Adrenal gland (tissue), 12 donors: ENCODE results near the gene TST. TPM values are rescaled to one million over a fixed set of nuclear protein-coding genes. Genes with fewer than 3 reads are reported as not detected.
A peak's percentile ranks its signal among the peaks of the same experiment; 100 is the strongest.

ENCODE experiments used
- DNase-seq, 7 donors: peaks; one replicate each; pipeline ENCODE4 v3.0.0-alpha.2; 2019 to 2020
- H3K27ac ChIP-seq, 5 donors: fragments of 200-600 bp; sonication (generic) in 4 of 5; 1 replicate in 3 of 5; 2 replicates in 2 of 5; pipeline versions ENCODE4 v1.5.1 to v1.8.0; 2016 to 2020; ENCODE audit warnings: mild to moderate bottlenecking in 1 of 5
- H3K27me3 ChIP-seq: fragments of 200-600 bp; 2 replicates; pipeline ENCODE4 v1.8.0; 2021
- H3K36me3 ChIP-seq, 2 donors: fragments of 200-600 bp; replicated peaks in 1 of 2; 1 replicate in 1 of 2; 2 replicates in 1 of 2; pipeline versions ENCODE4 v1.5.1 to v1.8.0; 2018 to 2022
- H3K4me1 ChIP-seq, 2 donors: fragments of 200-600 bp; replicated peaks in 1 of 2; 1 replicate in 1 of 2; 2 replicates in 1 of 2; pipeline versions ENCODE4 v1.5.1 to v1.8.0; 2018 to 2021
- H3K4me3 ChIP-seq, 4 donors: fragments of 200-600 bp; sonication (generic) in 3 of 4; one replicate each; pipeline ENCODE4 v1.5.1; 2016 to 2018
- H3K9me3 ChIP-seq, 3 donors: fragments of 200-600 bp; sonication (generic) in 1 of 3; replicated peaks in 1 of 3; 1 replicate in 2 of 3; 2 replicates in 1 of 3; pipeline versions ENCODE4 v1.5.1 to v1.8.0; 2016 to 2021
- CTCF ChIP-seq, 6 experiments: fragments of 450-650 bp in 4 of 6; fragments of 200-600 bp in 2 of 6; sonication (generic) in 1 of 6; IDR thresholded peaks; 1 replicate in 5 of 6; 2 replicates in 1 of 6; pipeline versions ENCODE4 v1.5.1 to v1.8.0; 2016 to 2021; ENCODE audit warnings: antibody characterized with exemption in 6 of 6, mild to moderate bottlenecking in 2 of 6, moderate library complexity in 1 of 6
- POLR2A ChIP-seq, 2 donors: fragments of 450-650 bp; IDR thresholded peaks; one replicate each; pipeline ENCODE4 v1.6.1; 2017; ENCODE audit warnings: antibody characterized with exemption in 2 of 2, mild to moderate bottlenecking in 2 of 2, moderate library complexity in 1 of 2
- WGBS, 4 donors: extraction: QIAGEN DNeasy Blood & Tissue Kit in 2 of 4; methylation state at CpG; one replicate each; pipeline versions ENCODE4 v1.1.5 to v1.1.7; 2013 to 2017; 5-methylcytosine and 5-hydroxymethylcytosine counted together
- intact Hi-C, 2 donors: fragments of 100-400 bp; cut with DNase I; formaldehyde crosslinking; loops; one replicate each; pipeline versions ENCODE4 v1.14.1 to v1.15.0; 2022 to 2023
- polyA plus RNA-seq, 3 donors: library from polyadenylated mRNA; stranded (reverse); fragments of 200-250 nt in 2 of 3; fragments of 350-450 nt in 1 of 3; fragmentation: Illumina TruSeq in 1 of 3; extraction: RNeasy Lipid Tissue Mini Kit (QIAGEN cat#74804) in 1 of 3; gene quantifications; one replicate each; pipeline ENCODE4 v1.2.3, GENCODE V29; 2013 to 2014
- total RNA-seq, 9 donors: library from RNA; depleted of rRNA in 4 of 9; stranded (reverse); fragments of >200 nt in 4 of 9; fragments of 120-200 nt in 1 of 9; fragmentation: NEBNext Ultra II Directional in 1 of 9; extraction: Animal tissue kit (Norgen Biotek cat#: 25700) in 1 of 9; gene quantifications; one replicate each; pipeline versions ENCODE4 v1.1.0 to v1.2.4, GENCODE V29; 2013 to 2023
- donor health status: healthy with polysubstance abuse.
- donor health status: Bipolar disorder and iron deficiency.
- donor health status: DM: yes; HTN: yes; CAD: no.
- donor health status: DM: no; HTN: no; CAD: no.
- donor health status: DM: no; HTN: no; CAD: no.
- donor health status: DM: yes; HTN: yes; CAD: no.

TST gene
- total and polyA plus RNA-seq, 12 donors = 49.7 to 484 (median 195) TPM

GRCh38 chr22:37062702-37063381 is 43.6 kb upstream of the TST start:
- no peak for DNase-seq
- no peaks in the 10 kb centered on the region for H3K9me3 ChIP-seq
- peaks cover 0 to 11% of the 10 kb centered on the region in 2 donors for H3K4me1 ChIP-seq
- H3K27me3 ChIP-seq = peaks cover 12% of the 10 kb centered on the region
- H3K36me3 ChIP-seq = peaks cover 0 to 17% of the 10 kb centered on the region in 2 donors
- TF ChIP-seq POLR2A (IDR thresholded peaks at IDR 0.05) (no peak), CTCF (IDR thresholded peaks at IDR 0.05) (no peak)
- WGBS, 4 donors = 91 to 93% (median 92%) methylated on average over 9 to 15 of the region's 15 CpGs
- no peak overlapping the region for H3K4me3 ChIP-seq
- intact Hi-C loops = no loop called here
- H3K27ac ChIP-seq = no peak overlapping the region

DNA sequence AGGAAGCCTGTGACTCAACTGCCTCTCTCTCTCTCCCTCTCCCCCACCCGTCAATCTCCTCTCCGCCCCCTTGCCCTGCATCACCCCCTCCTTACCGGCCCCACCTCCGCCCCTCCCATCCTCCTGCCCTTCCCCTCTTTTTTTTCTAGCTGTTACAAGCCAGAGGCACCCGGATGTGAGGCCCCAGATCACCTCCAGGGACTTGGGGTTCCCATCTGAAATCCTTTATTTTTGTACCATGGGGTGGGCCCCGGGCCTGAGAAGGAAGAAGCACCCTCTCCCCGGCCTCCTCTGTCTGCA is 43.1 kb upstream of the TST start:
- H3K9me3 ChIP-seq = no peaks in the 10 kb centered on the region
- no peak overlapping the region for H3K27ac ChIP-seq
- no peak for TF ChIP-seq POLR2A (IDR thresholded peaks at IDR 0.05)
- no peak for TF ChIP-seq CTCF (IDR thresholded peaks at IDR 0.05)
- no peak for DNase-seq
- H3K4me3 ChIP-seq = no peak overlapping the region
- peaks cover 6% of the 10 kb centered on the region for H3K27me3 ChIP-seq
- 55 to 67% (median 62%) methylated on average over 5 to 7 of the region's 7 CpGs for WGBS, 4 donors
- intact Hi-C loops = no loop called here
- H3K4me1 ChIP-seq = peaks cover 0 to 11% of the 10 kb centered on the region in 2 donors
- H3K36me3 ChIP-seq = peaks cover 0 to 22% of the 10 kb centered on the region in 2 donors

DNA sequence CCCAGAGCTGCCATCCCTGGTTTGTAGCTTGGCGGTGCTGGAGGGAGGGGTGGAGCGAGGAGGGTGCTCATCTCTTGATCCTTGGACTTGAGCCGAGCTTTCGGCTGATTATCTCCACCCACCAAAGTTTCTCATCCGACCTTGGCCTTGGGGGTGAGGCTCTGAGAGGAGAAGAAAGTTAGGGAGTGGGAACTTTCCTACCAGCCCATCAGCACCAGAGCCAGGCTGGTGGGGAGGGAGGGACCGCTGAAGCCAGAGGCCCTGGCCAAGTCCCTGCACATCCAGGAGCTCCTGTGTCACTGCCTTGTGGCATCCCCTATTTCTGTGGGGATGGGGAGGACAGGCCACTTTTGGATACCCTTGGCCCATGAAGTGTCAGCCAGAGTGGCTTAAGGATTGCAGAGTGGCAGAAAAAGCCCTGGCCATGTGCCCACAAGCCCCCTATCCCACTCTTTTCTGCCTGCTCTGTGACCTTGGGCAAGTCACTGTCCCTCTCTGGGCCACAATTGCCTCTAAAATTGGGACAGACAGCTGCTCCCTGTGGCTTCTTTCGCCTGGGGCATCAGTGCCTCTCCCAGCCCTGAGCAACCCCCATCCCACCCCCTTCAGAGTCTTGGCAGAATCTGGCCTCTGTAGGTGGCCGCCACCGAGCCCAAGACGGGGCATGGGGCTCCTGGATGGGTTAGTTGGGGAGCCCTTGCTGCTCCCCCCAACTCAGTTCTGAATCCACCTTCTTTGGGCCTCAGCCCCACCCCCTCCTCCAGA is 42.5 kb upstream of the TST start:
- no peak for TF ChIP-seq POLR2A (IDR thresholded peaks at IDR 0.05)
- H3K9me3 ChIP-seq = no peaks in the 10 kb centered on the region
- peak overlapping the region in 2 of 5 donors; percentile 34 to 45 for H3K27ac ChIP-seq
- no peak overlapping the region for H3K4me3 ChIP-seq
- peaks cover 0 to 27% of the 10 kb centered on the region in 2 donors for H3K36me3 ChIP-seq
- intact Hi-C loops = no loop called here
- WGBS, 4 donors = 53 to 80% (median 62%) methylated on average over 8 to 10 of the region's 10 CpGs
- peaks cover 0 to 11% of the 10 kb centered on the region in 2 donors for H3K4me1 ChIP-seq
- H3K27me3 ChIP-seq = peaks cover 3% of the 10 kb centered on the region
- peak; percentile 54 to 79 (median 74) for DNase-seq

DNA sequence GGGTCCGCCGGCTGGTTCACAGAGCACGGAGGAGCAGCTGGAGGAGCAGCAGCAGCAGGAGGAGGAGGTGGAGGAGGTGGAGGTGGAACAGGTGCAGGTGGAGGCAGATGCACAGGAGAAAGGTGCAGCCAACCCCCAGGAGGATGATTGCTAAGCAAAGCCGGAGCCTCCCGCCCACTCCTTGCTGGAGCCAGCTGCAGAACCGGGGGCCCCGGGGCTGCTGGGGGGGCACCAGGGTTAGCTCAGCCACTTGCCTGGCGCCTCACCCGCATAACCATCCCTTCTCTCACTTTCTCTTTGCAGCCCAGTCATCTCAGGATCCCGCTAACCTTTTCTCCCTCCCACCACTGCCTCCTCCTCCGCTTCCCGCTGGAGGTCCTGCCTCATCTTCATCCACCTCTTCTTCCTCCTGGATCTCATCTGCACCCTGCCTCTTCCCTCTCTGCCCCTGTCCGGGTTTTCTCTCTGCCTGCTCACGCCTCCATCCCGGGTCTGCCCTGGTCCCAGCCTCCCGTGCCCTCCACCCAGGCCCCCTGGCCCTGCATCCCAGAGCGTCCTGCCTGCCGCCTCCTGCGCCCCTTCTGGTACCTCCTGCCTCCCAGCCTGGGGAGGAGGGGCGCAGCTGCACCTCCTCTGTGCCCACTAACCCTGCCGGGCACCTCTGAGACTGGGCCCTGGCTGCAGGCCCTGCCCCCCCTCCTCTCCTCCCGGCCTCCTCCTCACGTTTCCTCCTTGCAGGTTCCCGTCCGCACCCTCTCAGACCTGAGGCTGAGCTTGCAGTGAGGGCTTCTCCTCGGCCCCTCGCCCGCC is 41.8 kb upstream of the TST start:
- no peak for TF ChIP-seq CTCF (IDR thresholded peaks at IDR 0.05)
- no peak for TF ChIP-seq POLR2A (IDR thresholded peaks at IDR 0.05)
- Histone ChIP-seq H3K4me3 (no peak overlapping the region), H3K9me3 (no peaks in the 10 kb centered on the region), H3K27ac (no peak overlapping the region), H3K27me3 (no peaks in the 10 kb centered on the region), H3K4me1 (peaks cover 0 to 11% of the 10 kb centered on the region in 2 donors), H3K36me3 (peaks cover 0 to 34% of the 10 kb centered on the region in 2 donors)
- no peak for DNase-seq
- intact Hi-C loops = no loop called here
- WGBS, 4 donors = 72 to 78% (median 75%) methylated on average over 23 to 28 of the region's 28 CpGs
